Hepatocyte (in vitro differentiated cells): Measurements from ENCODE around the gene IL20. TPM values are rescaled to one million over a fixed set of nuclear protein-coding genes. Genes with fewer than 3 reads are reported as not detected.

Source experiments
- DNase-seq: peaks from one replicate; pipeline ENCODE4 v3.0.0-alpha.2; 2016; ENCODE audit warnings: low spot score
- H2AFZ ChIP-seq: fragments of 200-600 bp; sonication (generic); 2 replicates; pipeline ENCODE4 v1.6.0; 2016; ENCODE audit warnings: antibody characterized with exemption, mild to moderate bottlenecking
- H3K27ac ChIP-seq: fragments of 200-600 bp; sonication (generic); 2 replicates; pipeline ENCODE4 v1.5.1; 2016; ENCODE audit warnings: mild to moderate bottlenecking
- H3K27me3 ChIP-seq: fragments of 200-600 bp; sonication (generic); 2 replicates; pipeline ENCODE4 v1.6.1; 2016
- H3K36me3 ChIP-seq: fragments of 200-600 bp; sonication (generic); replicated peaks from 2 replicates; pipeline ENCODE4 v1.5.1; 2016; ENCODE audit warnings: low read depth; ENCODE audit not compliant: insufficient read depth
- H3K4me1 ChIP-seq: fragments of 200-600 bp; sonication (generic); 2 replicates; pipeline ENCODE4 v1.5.1; 2016; ENCODE audit warnings: mild to moderate bottlenecking, moderate library complexity; ENCODE audit not compliant: insufficient read depth
- H3K4me2 ChIP-seq: fragments of 200-600 bp; sonication (generic); 2 replicates; pipeline ENCODE4 v1.6.0; 2016
- H3K4me3 ChIP-seq: fragments of 200-600 bp; sonication (generic); 2 replicates; pipeline ENCODE4 v1.5.1; 2016; ENCODE audit warnings: mild to moderate bottlenecking
- H3K79me2 ChIP-seq: fragments of 200-600 bp; sonication (generic); 2 replicates; pipeline ENCODE4 v1.6.0; 2017; ENCODE audit warnings: mild to moderate bottlenecking
- H3K9me2 ChIP-seq: fragments of 200-600 bp; sonication (generic); replicated peaks from 2 replicates; pipeline ENCODE4 v1.6.0; 2017; ENCODE audit warnings: mild to moderate bottlenecking; ENCODE audit not compliant: insufficient read depth
- H3K9me3 ChIP-seq: fragments of 200-600 bp; sonication (generic); 2 replicates; pipeline ENCODE4 v1.5.1; 2016; ENCODE audit warnings: low read depth, mild to moderate bottlenecking
- H4K20me1 ChIP-seq: fragments of 200-600 bp; sonication (generic); 2 replicates; pipeline ENCODE4 v1.6.0; 2016; ENCODE audit warnings: mild to moderate bottlenecking; ENCODE audit not compliant: insufficient read depth, poor library complexity, severe bottlenecking
- EZH2 ChIP-seq: fragments of 200-600 bp; sonication (generic); IDR thresholded peaks from 2 replicates; pipeline ENCODE4 v1.6.1; 2016; ENCODE audit warnings: antibody characterized with exemption, mild to moderate bottlenecking, borderline replicate concordance
- EZH2phosphoT487 ChIP-seq: fragments of 200-600 bp; sonication (generic); IDR thresholded peaks from one replicate; pipeline ENCODE4 v1.6.1; 2018; ENCODE audit warnings: antibody characterized with exemption, mild to moderate bottlenecking, low read depth, moderate library complexity; ENCODE audit not compliant: unreplicated experiment, severe bottlenecking
- WGBS: methylation state at CpG from one replicate; pipeline ENCODE4 v1.1.6; 2016; ENCODE audit warnings: low lambda C conversion rate; ENCODE audit errors: missing lambda C conversion rate; 5-methylcytosine and 5-hydroxymethylcytosine counted together
- polyA plus RNA-seq: library from polyadenylated mRNA; unstranded; fragments of >200 nt; fragmentation: Nextera tagmentation; extraction: Ambion mirVana; gene quantifications from 2 replicates; pipeline ENCODE4 v1.2.1, GENCODE V29; 2016
- total RNA-seq: library from RNA; depleted of rRNA; stranded (reverse); fragments of >200 nt; gene quantifications from 2 replicates; pipeline ENCODE4 v1.2.3, GENCODE V29; 2014
- TF ChIP-seq, protein P1 (sequence below): fragments of 200-600 bp; sonication (generic); IDR thresholded peaks from 2 replicates; pipeline ENCODE4 v1.5.1; 2016; ENCODE audit warnings: antibody characterized with exemption, mild to moderate bottlenecking; ENCODE audit not compliant: poor library complexity

Gene IL20
- total and polyA plus RNA-seq, 2 experiments from 2014 or later = not detected

- Histone ChIP-seq H3K4me2 (no peak overlapping the region), H2AFZ (no peak overlapping the region), H4K20me1 (no peaks in the 10 kb centered on the region), H3K27me3 (peaks cover 10% of the 10 kb centered on the region), H3K36me3 (no peaks in the 10 kb centered on the region), H3K79me2 (no peaks in the 10 kb centered on the region), H3K27ac (no peak overlapping the region), H3K4me1 (no peaks in the 10 kb centered on the region), H3K4me3 (no peak overlapping the region), H3K9me2 (no peaks in the 10 kb centered on the region), H3K9me3 (no peaks in the 10 kb centered on the region)
- no peak for DNase-seq
- 88% methylated on average over 15 of the region's 15 CpGs for WGBS
- TF ChIP-seq, protein P1, sequence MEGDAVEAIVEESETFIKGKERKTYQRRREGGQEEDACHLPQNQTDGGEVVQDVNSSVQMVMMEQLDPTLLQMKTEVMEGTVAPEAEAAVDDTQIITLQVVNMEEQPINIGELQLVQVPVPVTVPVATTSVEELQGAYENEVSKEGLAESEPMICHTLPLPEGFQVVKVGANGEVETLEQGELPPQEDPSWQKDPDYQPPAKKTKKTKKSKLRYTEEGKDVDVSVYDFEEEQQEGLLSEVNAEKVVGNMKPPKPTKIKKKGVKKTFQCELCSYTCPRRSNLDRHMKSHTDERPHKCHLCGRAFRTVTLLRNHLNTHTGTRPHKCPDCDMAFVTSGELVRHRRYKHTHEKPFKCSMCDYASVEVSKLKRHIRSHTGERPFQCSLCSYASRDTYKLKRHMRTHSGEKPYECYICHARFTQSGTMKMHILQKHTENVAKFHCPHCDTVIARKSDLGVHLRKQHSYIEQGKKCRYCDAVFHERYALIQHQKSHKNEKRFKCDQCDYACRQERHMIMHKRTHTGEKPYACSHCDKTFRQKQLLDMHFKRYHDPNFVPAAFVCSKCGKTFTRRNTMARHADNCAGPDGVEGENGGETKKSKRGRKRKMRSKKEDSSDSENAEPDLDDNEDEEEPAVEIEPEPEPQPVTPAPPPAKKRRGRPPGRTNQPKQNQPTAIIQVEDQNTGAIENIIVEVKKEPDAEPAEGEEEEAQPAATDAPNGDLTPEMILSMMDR = no peak
- no peak for TF ChIP-seq EZH2phosphoT487
- TF ChIP-seq EZH2 = no peak
Measured at GRCh38 chr1:206915030-206915735, 49.8 kb downstream of the IL20 start.

DNA sequence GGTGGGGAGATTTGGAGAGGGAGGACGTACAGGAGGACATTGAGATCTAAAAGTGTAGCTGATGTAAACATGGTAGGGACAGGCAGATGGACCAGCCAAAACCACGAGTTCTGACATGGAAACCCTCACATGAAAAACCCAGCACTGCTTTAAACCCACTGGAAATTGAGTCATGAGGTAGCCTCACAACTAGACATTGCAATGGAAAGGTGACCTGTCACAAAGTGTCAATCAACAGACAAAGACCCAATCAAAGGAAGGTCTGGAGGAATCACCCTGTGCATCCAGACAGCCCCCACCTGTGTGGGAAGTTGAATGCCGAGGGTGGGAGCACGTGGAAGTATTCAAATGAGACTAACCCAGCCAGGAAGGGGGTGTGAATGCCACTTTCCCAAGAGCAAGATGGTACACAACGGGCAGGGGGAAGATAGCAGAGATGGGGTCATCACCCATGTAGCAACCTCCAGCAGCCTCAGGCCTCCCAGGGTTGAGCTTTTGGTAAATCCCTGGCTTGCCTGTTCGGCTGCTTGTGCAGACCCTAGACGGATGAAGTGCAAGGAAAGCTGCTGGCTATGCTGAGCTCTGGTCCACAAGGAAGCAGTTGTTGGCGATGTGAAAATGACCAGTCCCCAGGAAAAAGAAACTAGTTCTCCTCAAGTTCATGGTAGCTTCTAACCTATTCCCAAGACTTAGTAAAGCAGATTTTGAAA lies 50.7 kb downstream of the IL20 start:
- no peak for TF ChIP-seq EZH2phosphoT487
- TF ChIP-seq, protein P1 = no peak
- no peak for TF ChIP-seq EZH2
- H3K4me2 ChIP-seq = no peak overlapping the region
- no peaks in the 10 kb centered on the region for H3K9me3 ChIP-seq
- H3K4me3 ChIP-seq = no peak overlapping the region
- H3K79me2 ChIP-seq = no peaks in the 10 kb centered on the region
- peaks cover 4% of the 10 kb centered on the region for H3K27me3 ChIP-seq
- no peaks in the 10 kb centered on the region for H3K4me1 ChIP-seq
- no peaks in the 10 kb centered on the region for H4K20me1 ChIP-seq
- DNase-seq = no peak
- H3K27ac ChIP-seq = no peak overlapping the region
- no peak overlapping the region for H2AFZ ChIP-seq
- no peaks in the 10 kb centered on the region for H3K36me3 ChIP-seq
- WGBS = 82% methylated on average over 7 of the region's 8 CpGs
- H3K9me2 ChIP-seq = no peaks in the 10 kb centered on the region

DNA sequence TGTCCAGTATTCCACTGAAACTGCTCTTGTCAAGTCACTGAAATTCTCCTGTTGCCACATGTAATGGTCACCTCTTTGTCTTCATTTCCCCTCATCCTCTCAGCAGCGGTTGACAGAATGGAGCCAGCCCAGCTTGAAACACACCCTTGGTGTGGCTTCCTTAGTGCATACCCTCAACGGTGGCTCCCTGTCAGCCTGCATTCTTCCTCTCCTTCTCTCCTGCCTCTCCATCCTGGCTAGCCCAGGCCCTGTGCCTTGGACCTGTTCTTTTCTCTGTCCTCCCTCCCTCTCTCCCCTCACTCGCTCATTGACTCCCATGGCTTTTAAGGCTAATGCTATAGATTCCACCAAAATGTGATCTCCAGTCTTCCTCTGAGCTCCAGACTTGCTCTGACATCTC lies 52.7 kb downstream of the IL20 start:
- Histone ChIP-seq H3K27ac (no peak overlapping the region), H3K4me3 (no peak overlapping the region), H3K4me2 (no peak overlapping the region), H3K9me3 (no peaks in the 10 kb centered on the region), H3K4me1 (no peaks in the 10 kb centered on the region), H3K36me3 (no peaks in the 10 kb centered on the region), H3K27me3 (peaks cover under 1% of the 10 kb centered on the region), H2AFZ (no peak overlapping the region), H3K9me2 (no peaks in the 10 kb centered on the region), H4K20me1 (no peaks in the 10 kb centered on the region), H3K79me2 (no peaks in the 10 kb centered on the region)
- no peak for DNase-seq
- WGBS = 92% methylated on average over 3 of the region's 3 CpGs
- TF ChIP-seq, protein P1 = no peak
- TF ChIP-seq EZH2 (no peak), EZH2phosphoT487 (no peak)

Other genes starting within 250 kb of the IL20 start
- gene DYRK3, start 230.1 kb upstream of the IL20 start, total RNA-seq = 4.6 and 6.2 TPM in 2 replicates
- gene DYRK3, start 230.1 kb upstream of the IL20 start, polyA plus RNA-seq = 5.8 and 8.9 TPM in 2 replicates
- gene MAPKAPK2, start 180.7 kb upstream of the IL20 start, total RNA-seq = 38.9 and 39.4 TPM in 2 replicates
- gene MAPKAPK2, start 180.7 kb upstream of the IL20 start, polyA plus RNA-seq = 12.8 and 13.3 TPM in 2 replicates
- gene IL19, start 94.8 kb upstream of the IL20 start, total RNA-seq = 0.28 and 0.37 TPM in 2 replicates
- not detected in 2 replicates for gene IL19, start 94.8 kb upstream of the IL20 start, polyA plus RNA-seq
- gene IL10, start 93.1 kb upstream of the IL20 start, total RNA-seq = not detected in 2 replicates
- gene IL10, start 93.1 kb upstream of the IL20 start, polyA plus RNA-seq = 0.49 and 0.50 TPM in 2 replicates
- gene IL24, start 31.8 kb downstream of the IL20 start, total RNA-seq = 0.12 TPM in 1 of 2 replicates, not detected in the other
- 1.3 TPM in 1 of 2 replicates, not detected in the other for gene IL24, start 31.8 kb downstream of the IL20 start, polyA plus RNA-seq
- gene FCMR, start 56.3 kb downstream of the IL20 start, total RNA-seq = 0.97 and 2.6 TPM in 2 replicates
- 0.71 and 0.88 TPM in 2 replicates for gene FCMR, start 56.3 kb downstream of the IL20 start, polyA plus RNA-seq
- 22.9 and 23.3 TPM in 2 replicates for gene PIGR, start 80.8 kb downstream of the IL20 start, total RNA-seq
- 8.1 and 11.0 TPM in 2 replicates for gene PIGR, start 80.8 kb downstream of the IL20 start, polyA plus RNA-seq
- 0.52 and 0.70 TPM in 2 replicates for gene FCAMR, start 104.8 kb downstream of the IL20 start, total RNA-seq
- gene FCAMR, start 104.8 kb downstream of the IL20 start, polyA plus RNA-seq = 0.52 TPM in 1 of 2 replicates, not detected in the other
- 16.7 and 18.3 TPM in 2 replicates for gene C1orf116, start 167.1 kb downstream of the IL20 start, total RNA-seq
- gene C1orf116, start 167.1 kb downstream of the IL20 start, polyA plus RNA-seq = 15.7 and 18.7 TPM in 2 replicates
- gene YOD1, start 185.6 kb downstream of the IL20 start, total RNA-seq = 25.7 and 25.8 TPM in 2 replicates
- gene YOD1, start 185.6 kb downstream of the IL20 start, polyA plus RNA-seq = 4.5 and 5.6 TPM in 2 replicates
- gene PFKFB2, start 187.7 kb downstream of the IL20 start, total RNA-seq = 19.2 and 23.6 TPM in 2 replicates
- gene PFKFB2, start 187.7 kb downstream of the IL20 start, polyA plus RNA-seq = 9.5 and 10.0 TPM in 2 replicates
- gene C4BPB, start 223.2 kb downstream of the IL20 start, total RNA-seq = 16.0 and 16.8 TPM in 2 replicates
- 12.4 and 13.5 TPM in 2 replicates for gene C4BPB, start 223.2 kb downstream of the IL20 start, polyA plus RNA-seq
- gene C4BPA, start 238.6 kb downstream of the IL20 start, total RNA-seq = 17.2 and 23.5 TPM in 2 replicates
- gene C4BPA, start 238.6 kb downstream of the IL20 start, polyA plus RNA-seq = 10.2 and 12.4 TPM in 2 replicates